RWPE2 (cell line): ENCODE data around the gene PTPRK.

Experiments used
- ATAC-seq: fragments of 200-7000 bp; cut with Tn5 transposase; 3 replicates; pipeline ENCODE4 v1.9.1; 2021; ENCODE audit warnings: low read depth
- DNase-seq: peaks from one replicate; pipeline ENCODE4 v3.0.0-alpha.2; 2020; ENCODE audit warnings: low spot score
- H3K27ac ChIP-seq: fragments of 450-650 bp; 2 replicates; pipeline ENCODE4 v1.5.1; 2017; ENCODE audit warnings: mild to moderate bottlenecking; ENCODE audit not compliant: poor library complexity, severe bottlenecking
- H3K27me3 ChIP-seq: fragments of 250-450 bp; sonication (Bioruptor Pico); 2 replicates; pipeline ENCODE4 v1.5.1; 2021; ENCODE audit warnings: mild to moderate bottlenecking, moderate library complexity; ENCODE audit not compliant: insufficient read depth, poor library complexity, severe bottlenecking
- H3K36me3 ChIP-seq: fragments of 250-450 bp; sonication (Bioruptor Pico); 2 replicates; pipeline ENCODE4 v1.5.1; 2020; ENCODE audit warnings: low read depth, mild to moderate bottlenecking, moderate library complexity
- H3K4me1 ChIP-seq: fragments of 250-450 bp; sonication (Bioruptor Pico); 2 replicates; pipeline ENCODE4 v1.5.1; 2021; ENCODE audit warnings: mild to moderate bottlenecking, moderate library complexity; ENCODE audit not compliant: insufficient read depth, poor library complexity, severe bottlenecking
- H3K4me3 ChIP-seq: fragments of 250-450 bp; sonication (Bioruptor Pico); 2 replicates; pipeline ENCODE4 v1.5.1; 2021; ENCODE audit warnings: mild to moderate bottlenecking, moderate library complexity; ENCODE audit not compliant: severe bottlenecking
- H3K9me3 ChIP-seq: fragments of 250-450 bp; sonication (Bioruptor Pico); 2 replicates; pipeline ENCODE4 v1.5.1; 2021; ENCODE audit warnings: mild to moderate bottlenecking, moderate library complexity; ENCODE audit not compliant: severe bottlenecking
- CTCF ChIP-seq: fragments of 450-650 bp; IDR thresholded peaks from one replicate; pipeline ENCODE4 v1.5.1; 2017; ENCODE audit warnings: mild to moderate bottlenecking, moderate library complexity; ENCODE audit not compliant: poor library complexity, severe bottlenecking

Gene PTPRK

DNA sequence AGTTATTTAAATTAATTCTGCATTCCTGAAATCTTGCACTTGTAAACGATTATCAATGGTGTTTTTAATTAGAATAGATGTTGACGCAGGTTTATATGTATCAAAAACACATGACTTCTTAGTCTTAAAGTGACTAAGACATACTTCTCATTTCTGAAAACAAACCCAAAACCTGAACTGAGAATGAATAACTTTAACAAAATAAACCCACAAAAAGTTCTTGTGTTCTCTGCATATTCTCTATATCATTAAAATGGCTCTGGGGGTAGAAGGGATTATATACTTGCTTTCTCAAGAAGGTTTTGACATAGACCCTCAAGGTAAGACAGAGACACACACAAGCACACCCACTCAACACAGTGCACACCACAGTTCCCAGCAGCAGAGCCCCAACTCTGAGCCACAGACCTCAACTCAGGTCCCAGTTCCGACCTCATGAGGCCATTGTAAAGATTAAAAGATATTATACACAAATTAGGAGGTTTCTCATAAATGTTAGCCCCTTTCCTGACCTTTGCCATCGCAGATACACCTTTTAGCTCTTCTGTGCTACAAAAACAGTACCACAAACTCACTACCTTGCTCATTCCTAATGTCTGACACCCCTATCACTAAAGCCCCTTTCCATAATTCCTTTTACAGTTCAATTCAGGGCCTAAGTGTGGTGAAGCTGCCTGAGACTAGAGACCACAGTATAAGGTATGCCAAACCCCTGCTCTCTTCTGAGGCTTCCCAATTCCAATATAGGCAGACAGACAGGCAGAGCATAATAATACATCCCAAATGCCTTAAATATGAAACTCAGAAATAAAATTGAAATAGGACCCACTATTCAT lies 267.8 kb downstream of the PTPRK start:
- Histone ChIP-seq H3K9me3 (no peaks in the 10 kb centered on the region), H3K27me3 (no peaks in the 10 kb centered on the region), H3K4me1 (no peaks in the 10 kb centered on the region), H3K36me3 (no peaks in the 10 kb centered on the region; the same call in 1 of the 2 replicates), H3K27ac (no peak overlapping the region), H3K4me3 (no peak overlapping the region)
- no peak for ATAC-seq
- DNase-seq = no peak
- TF ChIP-seq CTCF = no peak

DNA sequence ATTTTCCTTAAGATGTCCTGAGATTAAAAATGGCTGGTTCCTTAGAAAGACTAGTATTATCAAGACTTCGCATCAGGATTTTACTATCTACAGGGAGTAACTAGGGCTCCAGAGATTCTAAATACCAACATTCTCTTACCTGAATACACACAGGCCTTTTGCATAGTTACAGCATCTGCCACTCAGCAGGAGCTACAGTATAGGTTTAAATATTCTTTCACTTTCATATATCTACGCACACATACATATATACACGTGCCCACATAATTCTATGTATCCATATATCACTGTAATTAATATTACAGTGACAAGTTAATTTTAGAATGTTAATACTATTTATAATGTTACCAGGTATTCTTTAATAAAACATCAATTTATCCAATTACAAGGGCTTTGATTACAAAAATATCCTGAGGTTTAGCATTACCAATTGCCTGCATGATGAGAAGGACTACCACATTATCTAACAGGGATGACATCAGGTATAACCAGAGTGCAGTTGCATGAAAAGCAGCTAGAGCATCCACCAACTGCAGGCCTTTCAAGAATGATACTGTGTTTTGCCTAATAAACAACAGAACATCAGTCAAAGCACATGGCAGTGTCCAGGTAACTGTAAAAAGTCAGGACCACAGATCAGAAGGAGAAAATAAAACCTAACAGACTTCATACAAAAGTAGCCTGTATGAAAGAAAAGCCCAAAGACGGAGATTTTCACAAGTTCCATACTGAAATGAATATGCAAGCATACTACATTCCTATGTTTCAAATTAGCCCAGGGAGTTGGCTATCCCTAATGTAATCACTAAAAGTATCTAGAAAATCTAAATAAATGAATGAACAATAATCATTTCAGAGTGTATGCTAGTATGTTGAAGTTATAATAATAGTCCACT lies 268.7 kb downstream of the PTPRK start:
- no peak for ATAC-seq
- DNase-seq = no peak
- Histone ChIP-seq H3K4me3 (no peak overlapping the region), H3K27me3 (no peaks in the 10 kb centered on the region), H3K36me3 (no peaks in the 10 kb centered on the region), H3K9me3 (no peaks in the 10 kb centered on the region), H3K27ac (no peak overlapping the region), H3K4me1 (no peaks in the 10 kb centered on the region)
- no peak for TF ChIP-seq CTCF

GRCh38 chr6:128250370-128251070 lies 269.9 kb downstream of the PTPRK start:
- Histone ChIP-seq H3K4me3 (no peak overlapping the region), H3K27me3 (no peaks in the 10 kb centered on the region), H3K27ac (no peak overlapping the region), H3K36me3 (no peaks in the 10 kb centered on the region), H3K9me3 (no peaks in the 10 kb centered on the region), H3K4me1 (no peaks in the 10 kb centered on the region)
- no peak for TF ChIP-seq CTCF
- DNase-seq (no peak), ATAC-seq (no peak)

GRCh38 chr6:128249429-128249828 lies 271.0 kb downstream of the PTPRK start:
- H3K36me3 ChIP-seq = no peaks in the 10 kb centered on the region
- H3K9me3 ChIP-seq = no peaks in the 10 kb centered on the region
- no peak overlapping the region for H3K27ac ChIP-seq
- TF ChIP-seq CTCF = no peak
- H3K27me3 ChIP-seq = no peaks in the 10 kb centered on the region
- H3K4me3 ChIP-seq = no peak overlapping the region
- DNase-seq = no peak
- no peaks in the 10 kb centered on the region for H3K4me1 ChIP-seq
- no peak for ATAC-seq
